Mesenteric fat pad (tissue), 1 donor: Measurements from ENCODE around the gene GNA12. TPM values are rescaled to one million over a fixed set of nuclear protein-coding genes. Genes with fewer than 3 reads are reported as not detected.
"Not testable (repeated sequence)": the region's sequence is repeated elsewhere in the genome, so short reads cannot be mapped to it uniquely, and the experiment has no call there.

Source experiments
- DNase-seq: peaks from one replicate; pipeline ENCODE4 v3.0.0-alpha.2; 2020; ENCODE audit warnings: low spot score
- total RNA-seq: library from RNA; stranded (reverse); fragmentation: NEBNext Ultra II Directional; extraction: Animal tissue kit (Norgen Biotek cat#: 25700); gene quantifications from one replicate; pipeline ENCODE4 v1.2.1, GENCODE V29; 2021
- donor health status: DM: yes; HTN: yes; CAD: no.

Gene GNA12
- total RNA-seq, 1 donor from 2014 or later, result 70.1 TPM

- no peak for DNase-seq
Measured at GRCh38 chr7:2701832-2702593, 142.1 kb downstream of the GNA12 start.

- DNase-seq, result no peak
Measured at GRCh38 chr7:2701424-2701823, 142.7 kb downstream of the GNA12 start.

GRCh38 chr7:2700141-2700850 lies 143.8 kb downstream of the GNA12 start:
- no peak for DNase-seq

- DNase-seq, result no peak
Measured at GRCh38 chr7:2699289-2699620, 144.9 kb downstream of the GNA12 start.

- no peak for DNase-seq
Measured at GRCh38 chr7:2698581-2699288, 145.4 kb downstream of the GNA12 start.

- not testable (repeated sequence) for DNase-seq
Measured at GRCh38 chr7:2694122-2694436, 150.0 kb downstream of the GNA12 start.

GRCh38 chr7:2693420-2694121 lies 150.5 kb downstream of the GNA12 start:
- not testable (repeated sequence) for DNase-seq

GRCh38 chr7:2692543-2692942 lies 151.6 kb downstream of the GNA12 start:
- DNase-seq, result no peak

GRCh38 chr7:2691932-2692439 lies 152.1 kb downstream of the GNA12 start:
- not testable (repeated sequence) for DNase-seq

- DNase-seq, result no peak
Measured at GRCh38 chr7:2691011-2691707, 152.9 kb downstream of the GNA12 start.

GRCh38 chr7:2689951-2690705 lies 154.0 kb downstream of the GNA12 start:
- no peak for DNase-seq

GRCh38 chr7:2689343-2689847 lies 154.7 kb downstream of the GNA12 start:
- no peak for DNase-seq

- no peak for DNase-seq
Measured at GRCh38 chr7:2688409-2689342, 155.4 kb downstream of the GNA12 start.

- no peak for DNase-seq
Measured at GRCh38 chr7:2687881-2688318, 156.2 kb downstream of the GNA12 start, which contains the start of gene AMZ1. Gene AMZ1, plus strand, starts transcription at chr7:2688202. Its CDS starts 12,250 bp downstream, at chr7:2700452.

GRCh38 chr7:2687338-2687869 lies 156.7 kb downstream of the GNA12 start:
- no peak for DNase-seq

- no peak for DNase-seq
Measured at GRCh38 chr7:2686101-2686500, 158.0 kb downstream of the GNA12 start.

- no peak for DNase-seq
Measured at GRCh38 chr7:2684501-2684900, 159.6 kb downstream of the GNA12 start.
